Adrenal gland (tissue), 5 donors: ENCODE results near the gene DHX16.
"Not testable (repeated sequence)": the region's sequence is repeated elsewhere in the genome, so short reads cannot be mapped to it uniquely, and the experiment has no call there.

Experiments used
- POLR2A ChIP-seq, 2 donors: fragments of 450-650 bp; IDR thresholded peaks; one replicate each; pipeline ENCODE4 v1.6.1; 2017; ENCODE audit warnings: antibody characterized with exemption in 2 of 2, mild to moderate bottlenecking in 2 of 2, moderate library complexity in 1 of 2
- TF ChIP-seq, protein P1 (sequence below), 6 experiments: fragments of 450-650 bp in 4 of 6; fragments of 200-600 bp in 2 of 6; sonication (generic) in 1 of 6; IDR thresholded peaks; 1 replicate in 5 of 6; 2 replicates in 1 of 6; pipeline versions ENCODE4 v1.5.1 to v1.8.0; 2016 to 2021; ENCODE audit warnings: antibody characterized with exemption in 6 of 6, mild to moderate bottlenecking in 2 of 6, moderate library complexity in 1 of 6
- donor health status: DM: no; HTN: no; CAD: no.

DNA sequence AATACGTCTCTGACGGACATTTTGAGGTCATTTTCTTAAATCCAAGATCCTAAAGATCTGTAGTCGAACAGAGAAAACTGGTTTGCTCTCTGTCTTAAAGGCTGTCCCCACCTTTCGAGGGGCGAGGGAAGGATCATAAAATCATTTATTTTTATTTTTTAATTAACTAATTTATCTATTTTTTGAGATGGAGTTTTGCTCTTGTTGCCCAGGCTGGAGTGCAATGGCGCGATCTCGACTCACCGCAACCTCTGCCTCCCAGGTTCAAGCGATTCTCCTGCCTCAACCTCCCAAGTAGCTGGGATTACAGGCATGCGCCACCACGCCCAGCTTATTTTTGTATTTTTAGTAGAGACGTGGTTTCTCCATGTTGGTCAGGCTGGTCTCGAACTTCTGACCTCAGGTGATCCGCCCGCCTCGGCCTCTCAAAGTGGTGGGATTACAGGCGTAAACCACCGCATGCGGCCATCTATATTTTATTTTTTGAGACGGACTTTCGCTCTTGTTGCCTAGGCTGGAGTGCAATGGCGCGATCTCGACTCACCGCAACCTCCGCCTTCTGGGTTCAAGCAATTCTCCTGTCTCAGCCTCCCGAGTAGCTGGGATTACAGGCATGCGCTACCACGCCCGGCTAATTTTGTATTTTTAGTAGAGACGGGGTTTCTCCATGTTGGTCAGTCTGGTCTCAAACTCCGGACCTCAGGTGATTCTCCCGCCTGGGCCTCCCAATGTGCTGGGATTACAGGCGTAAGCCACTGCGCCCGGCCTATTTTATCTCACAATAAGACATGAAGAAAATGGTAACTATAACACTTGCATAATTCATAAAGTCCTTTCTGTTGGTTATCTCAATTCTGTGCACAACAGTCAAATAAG lies 45.3 kb upstream of the DHX16 start:
- TF ChIP-seq, protein P1, sequence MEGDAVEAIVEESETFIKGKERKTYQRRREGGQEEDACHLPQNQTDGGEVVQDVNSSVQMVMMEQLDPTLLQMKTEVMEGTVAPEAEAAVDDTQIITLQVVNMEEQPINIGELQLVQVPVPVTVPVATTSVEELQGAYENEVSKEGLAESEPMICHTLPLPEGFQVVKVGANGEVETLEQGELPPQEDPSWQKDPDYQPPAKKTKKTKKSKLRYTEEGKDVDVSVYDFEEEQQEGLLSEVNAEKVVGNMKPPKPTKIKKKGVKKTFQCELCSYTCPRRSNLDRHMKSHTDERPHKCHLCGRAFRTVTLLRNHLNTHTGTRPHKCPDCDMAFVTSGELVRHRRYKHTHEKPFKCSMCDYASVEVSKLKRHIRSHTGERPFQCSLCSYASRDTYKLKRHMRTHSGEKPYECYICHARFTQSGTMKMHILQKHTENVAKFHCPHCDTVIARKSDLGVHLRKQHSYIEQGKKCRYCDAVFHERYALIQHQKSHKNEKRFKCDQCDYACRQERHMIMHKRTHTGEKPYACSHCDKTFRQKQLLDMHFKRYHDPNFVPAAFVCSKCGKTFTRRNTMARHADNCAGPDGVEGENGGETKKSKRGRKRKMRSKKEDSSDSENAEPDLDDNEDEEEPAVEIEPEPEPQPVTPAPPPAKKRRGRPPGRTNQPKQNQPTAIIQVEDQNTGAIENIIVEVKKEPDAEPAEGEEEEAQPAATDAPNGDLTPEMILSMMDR (IDR thresholded peaks at IDR 0.05) = peak in 1 of 6 experiments; percentile 21
- TF ChIP-seq POLR2A (IDR thresholded peaks at IDR 0.05) = not testable (repeated sequence)
